Measurements from ENCODE around the gene DDX54.

The DDX54 gene

DNA sequence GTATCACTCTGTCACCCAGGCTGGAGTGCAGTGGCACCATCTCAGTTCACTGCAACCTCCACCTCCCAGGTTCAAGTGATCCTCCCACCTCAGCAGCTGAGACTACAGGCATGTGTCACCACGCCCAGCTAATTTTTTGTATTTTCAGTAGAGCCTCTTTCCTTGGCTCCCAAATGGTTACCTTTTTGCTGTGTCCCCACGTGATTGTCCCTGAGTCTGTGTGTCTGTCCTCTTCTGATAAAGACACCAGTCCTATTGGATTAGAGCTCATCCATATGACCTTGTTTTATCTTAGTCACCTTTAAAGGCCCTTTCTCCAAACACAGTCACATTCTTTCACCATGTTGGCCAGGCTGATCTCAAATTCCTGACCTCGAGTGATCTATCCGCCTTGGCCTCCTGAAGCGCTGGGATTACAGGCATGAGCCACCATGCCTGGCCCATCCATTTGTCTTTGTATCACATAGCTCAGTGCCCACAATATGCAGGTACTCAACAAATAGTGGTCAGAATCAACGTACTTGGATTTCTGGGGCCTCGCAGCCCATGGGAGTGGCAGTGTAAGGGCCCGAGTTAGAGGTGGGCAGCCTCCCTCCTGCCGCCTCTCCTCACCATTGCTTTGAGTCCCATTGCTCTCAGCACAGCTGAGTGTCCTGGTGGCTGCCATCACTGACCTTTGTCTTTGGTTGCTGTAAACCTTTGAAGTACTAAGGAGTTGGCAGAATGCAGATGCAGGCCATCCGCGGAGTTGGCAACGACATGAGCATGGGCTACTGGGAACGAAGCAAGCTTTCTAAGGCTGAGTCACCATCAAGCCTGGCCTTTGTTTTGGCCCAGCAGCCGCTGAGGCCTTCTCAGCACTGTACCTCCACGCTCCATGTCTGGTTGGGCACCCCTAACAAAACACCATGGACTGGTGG is 45.3 kb upstream of the DDX54 start:
- TF ChIP-seq, protein P1, sequence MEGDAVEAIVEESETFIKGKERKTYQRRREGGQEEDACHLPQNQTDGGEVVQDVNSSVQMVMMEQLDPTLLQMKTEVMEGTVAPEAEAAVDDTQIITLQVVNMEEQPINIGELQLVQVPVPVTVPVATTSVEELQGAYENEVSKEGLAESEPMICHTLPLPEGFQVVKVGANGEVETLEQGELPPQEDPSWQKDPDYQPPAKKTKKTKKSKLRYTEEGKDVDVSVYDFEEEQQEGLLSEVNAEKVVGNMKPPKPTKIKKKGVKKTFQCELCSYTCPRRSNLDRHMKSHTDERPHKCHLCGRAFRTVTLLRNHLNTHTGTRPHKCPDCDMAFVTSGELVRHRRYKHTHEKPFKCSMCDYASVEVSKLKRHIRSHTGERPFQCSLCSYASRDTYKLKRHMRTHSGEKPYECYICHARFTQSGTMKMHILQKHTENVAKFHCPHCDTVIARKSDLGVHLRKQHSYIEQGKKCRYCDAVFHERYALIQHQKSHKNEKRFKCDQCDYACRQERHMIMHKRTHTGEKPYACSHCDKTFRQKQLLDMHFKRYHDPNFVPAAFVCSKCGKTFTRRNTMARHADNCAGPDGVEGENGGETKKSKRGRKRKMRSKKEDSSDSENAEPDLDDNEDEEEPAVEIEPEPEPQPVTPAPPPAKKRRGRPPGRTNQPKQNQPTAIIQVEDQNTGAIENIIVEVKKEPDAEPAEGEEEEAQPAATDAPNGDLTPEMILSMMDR (IDR thresholded peaks at IDR 0.05; ENCODE audit: low read depth, low read length): no peak
- DNase-seq (ENCODE audit: extremely low read depth, low read depth): no peak

DNA sequence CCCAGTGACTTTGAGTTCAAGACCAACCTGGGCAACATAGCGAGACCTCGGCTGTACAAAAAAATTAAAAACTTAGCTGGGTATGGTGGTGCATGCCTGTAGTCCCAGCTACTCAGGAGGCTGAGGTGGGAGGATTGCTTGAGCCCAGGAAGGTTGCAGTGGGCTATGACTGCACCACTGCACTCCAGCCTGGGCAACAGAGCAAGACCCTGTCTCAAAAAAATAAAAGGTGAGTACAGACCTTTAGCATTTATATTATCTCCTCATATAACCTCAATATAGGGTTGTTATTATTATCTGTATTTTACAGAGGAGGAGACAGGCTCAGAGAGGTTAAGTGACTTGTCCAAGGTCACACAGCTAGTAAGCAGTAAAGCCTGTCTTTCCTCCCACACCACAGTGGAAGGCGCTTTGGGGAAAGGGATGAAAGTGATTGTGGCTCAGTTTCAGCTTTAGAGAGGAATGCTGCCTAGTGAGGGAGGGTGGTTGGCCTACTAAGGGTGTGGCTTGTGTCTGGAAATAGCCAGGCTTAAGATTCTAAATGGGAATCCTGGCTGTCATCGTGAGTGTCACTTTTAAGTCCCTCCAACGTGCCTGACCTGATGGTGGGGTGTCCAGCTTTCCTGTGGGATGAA is 43.2 kb upstream of the DDX54 start:
- TF ChIP-seq, protein P1 (IDR thresholded peaks at IDR 0.05; ENCODE audit: low read depth, low read length): no peak
- no peak for DNase-seq (ENCODE audit: extremely low read depth, low read depth)

DNA sequence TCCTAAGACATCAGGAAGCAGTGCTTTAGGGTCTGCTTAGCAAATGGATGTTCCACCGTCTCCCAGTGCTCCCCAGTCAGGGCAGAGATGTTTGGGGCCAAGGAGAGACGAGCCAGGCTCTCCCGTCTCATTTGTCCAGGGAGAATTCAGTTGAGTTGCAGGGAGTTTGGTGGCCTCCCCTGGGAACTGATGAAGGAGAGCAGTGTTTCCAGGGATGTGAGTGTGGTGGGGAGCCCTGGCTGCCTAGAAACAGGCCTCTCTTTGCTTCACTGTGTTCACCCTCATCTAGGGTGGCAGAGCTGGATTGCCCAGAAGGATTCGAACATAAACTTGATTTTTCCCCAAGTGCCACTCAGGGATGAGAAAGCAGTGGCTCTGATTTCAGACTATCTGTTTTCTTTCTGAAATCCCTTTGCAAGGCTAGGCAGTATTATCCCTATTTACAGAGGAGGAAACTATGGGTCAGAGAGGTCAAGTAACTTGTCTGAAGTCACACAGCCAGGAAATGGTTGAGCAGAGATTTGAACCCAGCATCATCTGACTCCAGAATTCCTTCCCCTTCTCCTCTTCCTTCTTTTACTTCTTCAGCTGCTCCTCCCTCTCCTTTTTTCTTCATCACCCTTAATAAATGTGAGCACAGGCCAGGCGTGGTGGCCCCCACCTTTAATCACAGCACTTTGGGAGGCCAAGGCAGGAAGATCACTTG is 42.6 kb upstream of the DDX54 start:
- TF ChIP-seq, protein P1 (IDR thresholded peaks at IDR 0.05; ENCODE audit: low read depth, low read length): no peak
- no peak for DNase-seq (ENCODE audit: extremely low read depth, low read depth)

DNA sequence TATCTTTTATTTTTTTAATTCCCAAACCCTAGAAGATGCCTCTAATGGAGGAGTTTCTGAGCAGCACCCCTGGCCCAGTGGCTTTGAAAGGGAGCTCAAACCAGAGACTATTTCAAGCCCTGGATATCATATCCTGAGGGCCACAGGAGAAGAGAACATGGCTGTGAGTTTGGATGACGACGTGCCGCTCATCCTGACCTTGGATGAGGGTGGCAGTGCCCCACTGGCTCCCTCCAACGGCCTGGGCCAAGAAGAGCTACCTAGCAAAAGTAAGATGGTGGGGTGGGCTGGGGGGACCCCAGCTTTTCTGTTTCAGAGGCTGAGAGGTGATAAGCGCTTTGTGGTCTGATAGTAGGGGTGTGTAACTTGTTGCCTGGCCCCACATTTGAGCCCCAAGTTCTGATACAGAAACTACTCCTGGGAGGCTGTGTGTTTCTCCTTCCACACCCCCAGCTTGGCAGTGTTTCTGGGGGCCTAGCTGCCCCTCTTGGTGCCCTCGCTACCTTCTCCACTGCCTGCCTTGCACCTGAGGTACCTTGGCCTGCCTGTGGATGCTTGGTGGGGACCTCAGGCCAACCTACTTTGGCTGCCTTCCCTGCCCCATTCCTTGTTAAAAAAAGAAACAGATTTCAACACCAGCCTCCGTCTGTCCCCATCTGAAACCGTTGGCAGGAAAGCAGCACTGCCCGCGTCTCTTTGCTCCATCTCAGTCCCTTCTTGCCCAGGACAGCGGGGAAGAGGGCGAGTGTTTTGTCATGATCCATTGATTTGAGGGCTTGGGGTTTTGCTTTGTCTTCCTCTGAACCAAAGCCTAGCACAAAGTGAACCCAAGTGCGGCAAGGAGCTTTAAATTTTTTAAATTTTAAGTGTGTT is 41.7 kb upstream of the DDX54 start:
- DNase-seq (ENCODE audit: extremely low read depth, low read depth): no peak
- TF ChIP-seq, protein P1 (IDR thresholded peaks at IDR 0.05; ENCODE audit: low read depth, low read length): no peak

DNA sequence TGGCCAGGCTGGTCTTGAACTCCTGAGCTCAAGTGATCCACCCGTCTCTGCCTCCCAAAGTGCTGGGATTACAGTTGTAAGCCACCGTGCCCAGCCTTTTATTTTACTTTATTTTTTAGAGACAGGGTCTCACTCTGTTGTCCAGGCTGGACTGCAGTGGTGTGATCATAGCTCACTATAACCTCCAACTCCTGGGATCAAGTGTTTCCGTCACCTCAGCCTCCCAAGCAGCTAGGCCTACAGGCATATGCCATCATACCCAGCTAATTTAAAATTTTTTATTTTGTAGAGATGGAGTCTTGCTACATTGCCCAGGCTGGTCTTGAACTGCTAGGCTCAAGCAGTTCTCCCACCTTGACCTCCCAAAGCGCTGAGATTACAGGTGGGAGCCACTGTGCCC is 39.7 kb upstream of the DDX54 start:
- no peak for DNase-seq (ENCODE audit: extremely low read depth, low read depth)
- TF ChIP-seq, protein P1 (IDR thresholded peaks at IDR 0.05; ENCODE audit: low read depth, low read length): no peak

DNA sequence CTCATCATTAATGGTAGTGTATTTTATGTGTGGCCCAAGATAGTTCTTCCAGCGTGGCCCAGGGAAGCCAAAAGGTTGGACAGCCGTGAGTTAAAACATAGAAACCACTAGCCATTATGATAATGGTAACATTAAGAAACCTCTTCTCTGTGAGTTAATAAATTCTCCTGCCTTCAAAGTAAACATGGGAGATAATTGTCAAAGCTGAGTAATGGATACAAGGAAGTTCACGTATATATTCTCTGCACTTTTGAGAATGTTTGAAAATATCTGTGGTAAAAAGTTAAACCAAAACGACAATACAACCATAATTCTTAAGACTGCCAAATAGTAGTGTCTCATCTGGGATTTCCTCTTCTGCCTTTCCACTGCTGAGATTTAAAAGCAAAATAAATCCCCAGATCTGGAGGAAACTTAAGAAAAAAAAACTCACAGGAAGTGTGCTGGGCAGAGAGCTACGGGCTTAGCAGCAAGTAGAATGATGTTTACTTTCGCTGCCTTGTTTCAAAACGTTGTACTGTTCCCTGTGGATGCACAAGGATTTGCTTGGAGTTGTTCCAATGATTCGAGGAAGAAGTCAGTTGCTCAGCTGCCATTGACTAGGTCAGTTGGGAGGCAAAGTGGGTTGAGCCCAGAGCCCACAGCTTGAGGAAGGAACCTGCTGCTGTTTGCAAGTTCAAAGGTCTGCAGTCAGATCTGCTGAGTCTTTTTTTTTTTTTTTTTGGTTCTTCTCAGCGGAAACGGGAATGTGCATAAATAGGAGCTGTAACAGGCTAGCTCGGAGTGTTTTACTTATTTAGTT is 37.7 kb upstream of the DDX54 start:
- TF ChIP-seq, protein P1 (IDR thresholded peaks at IDR 0.05; ENCODE audit: low read depth, low read length): no peak
- peak; percentile 75 for DNase-seq (ENCODE audit: extremely low read depth, low read depth)

Measured in AG09319 (cell line).